Measurements from ENCODE around the gene MYOM1.

The MYOM1 gene

GRCh38 chr18:3140342-3140741, 79.4 kb downstream of the MYOM1 start:
- no peak for DNase-seq (ENCODE audit: low read depth)
- no peak for TF ChIP-seq CTCF (conservative IDR thresholded peaks at IDR 0.05; ENCODE audit: low read depth, low read length)
- no peak overlapping the region for H3K4me3 ChIP-seq (ENCODE audit: low read length)

GRCh38 chr18:3139406-3139805, 80.4 kb downstream of the MYOM1 start:
- TF ChIP-seq CTCF (conservative IDR thresholded peaks at IDR 0.05; ENCODE audit: low read depth, low read length): no peak
- H3K4me3 ChIP-seq (ENCODE audit: low read length): no peak overlapping the region
- no peak for DNase-seq (ENCODE audit: low read depth)

GRCh38 chr18:3138274-3138975, 81.3 kb downstream of the MYOM1 start:
- DNase-seq (ENCODE audit: low read depth): no peak
- TF ChIP-seq CTCF (conservative IDR thresholded peaks at IDR 0.05; ENCODE audit: low read depth, low read length): no peak
- no peak overlapping the region for H3K4me3 ChIP-seq (ENCODE audit: low read length)

GRCh38 chr18:3135536-3135935, 84.2 kb downstream of the MYOM1 start:
- H3K4me3 ChIP-seq (ENCODE audit: low read length): no peak overlapping the region
- DNase-seq (ENCODE audit: low read depth): no peak
- no peak for TF ChIP-seq CTCF (conservative IDR thresholded peaks at IDR 0.05; ENCODE audit: low read depth, low read length)

GRCh38 chr18:3132700-3133099, 87.1 kb downstream of the MYOM1 start:
- TF ChIP-seq CTCF (conservative IDR thresholded peaks at IDR 0.05; ENCODE audit: low read depth, low read length): no peak
- H3K4me3 ChIP-seq (ENCODE audit: low read length): no peak overlapping the region
- DNase-seq (ENCODE audit: low read depth): no peak

GRCh38 chr18:3130344-3130743, 89.4 kb downstream of the MYOM1 start:
- DNase-seq (ENCODE audit: low read depth): no peak
- TF ChIP-seq CTCF (conservative IDR thresholded peaks at IDR 0.05; ENCODE audit: low read depth, low read length): no peak
- no peak overlapping the region for H3K4me3 ChIP-seq (ENCODE audit: low read length)

- H3K4me3 ChIP-seq (ENCODE audit: low read length): no peak overlapping the region
- no peak for DNase-seq (ENCODE audit: low read depth)
- TF ChIP-seq CTCF (conservative IDR thresholded peaks at IDR 0.05; ENCODE audit: low read depth, low read length): peak; percentile 74
Measured at GRCh38 chr18:3129053-3129864, 90.5 kb downstream of the MYOM1 start.

All from retinal pigment epithelial cell (primary cell).